NCI-H1092 treated with DMSO at 0.1 percent for 48 hours (cell line): Measurements from ENCODE around the gene BRF1.

Experiments
- DNase-seq: peaks from one replicate; lab custom pipeline; 2025; lab: John Stamatoyannopoulos, UW

Gene BRF1

GRCh38 chr14:105193916-105194782 is 106.7 kb downstream of the BRF1 start:
- peak; percentile 80 for DNase-seq

DNA sequence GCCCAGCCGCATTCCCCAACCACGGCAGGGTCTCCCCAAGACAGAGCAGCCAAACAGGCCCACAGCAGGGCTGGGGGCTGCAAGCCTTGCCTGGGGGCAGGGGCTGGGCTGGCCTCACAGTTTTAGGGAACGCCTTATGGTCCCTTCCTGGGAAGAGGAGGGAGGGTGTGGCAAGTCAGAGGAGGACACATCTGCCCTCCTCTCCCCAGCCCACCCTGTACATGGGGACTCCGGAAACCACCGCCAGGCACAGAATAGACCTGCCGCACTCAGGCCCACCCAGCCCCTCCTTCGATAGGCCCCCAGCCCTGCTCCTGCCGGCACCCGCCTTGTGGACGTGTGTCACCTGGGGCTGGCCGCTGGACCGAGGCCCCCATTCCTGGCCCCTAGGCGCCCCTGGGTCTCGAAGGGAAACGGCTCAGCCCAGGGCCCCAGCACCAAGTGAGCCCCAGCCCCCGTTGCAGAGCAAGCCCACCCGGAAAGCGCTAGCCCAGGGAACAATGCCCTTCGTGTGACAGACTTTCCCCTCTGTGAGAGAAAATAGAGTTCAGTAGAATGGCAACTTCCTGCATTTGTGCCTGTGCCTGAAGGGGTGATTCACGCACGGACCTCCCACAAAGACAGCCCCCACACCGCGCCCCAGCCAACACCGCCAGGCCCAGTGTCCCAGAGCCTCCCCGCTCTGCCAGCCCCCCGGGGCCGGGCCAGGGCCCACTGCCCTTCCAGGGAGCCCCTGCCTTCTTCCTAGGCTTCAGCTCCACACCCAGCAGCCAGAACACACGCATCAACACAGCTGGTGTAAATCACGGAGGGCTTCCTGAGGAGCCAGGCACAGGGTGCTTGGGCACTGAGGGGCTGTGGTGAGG is 107.7 kb downstream of the BRF1 start:
- DNase-seq: no peak

GRCh38 chr14:105187935-105188524 is 112.8 kb downstream of the BRF1 start:
- no peak for DNase-seq

- DNase-seq: no peak
Measured at GRCh38 chr14:105187116-105187515, 113.7 kb downstream of the BRF1 start.

DNA sequence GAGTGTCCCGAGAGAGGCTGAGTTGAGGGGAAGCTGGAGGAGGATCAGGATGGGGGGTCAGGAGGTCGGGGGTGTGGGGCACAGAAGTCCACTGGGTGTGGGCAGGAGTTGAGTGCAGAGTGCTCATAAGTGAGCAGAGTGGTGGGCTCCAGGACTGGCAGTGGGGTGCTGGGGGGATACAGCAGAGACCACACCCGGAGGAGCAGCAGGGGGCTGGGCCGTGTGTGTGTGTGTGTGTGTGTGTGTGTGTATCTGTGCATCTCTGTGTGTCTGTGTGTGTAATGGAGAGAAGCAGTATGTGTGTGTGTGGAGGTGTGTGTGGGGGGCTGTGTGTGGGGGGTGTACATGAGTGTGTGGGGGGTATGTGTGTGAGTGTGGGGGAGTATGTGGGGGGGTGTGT is 114.8 kb downstream of the BRF1 start:
- DNase-seq: no peak

DNA sequence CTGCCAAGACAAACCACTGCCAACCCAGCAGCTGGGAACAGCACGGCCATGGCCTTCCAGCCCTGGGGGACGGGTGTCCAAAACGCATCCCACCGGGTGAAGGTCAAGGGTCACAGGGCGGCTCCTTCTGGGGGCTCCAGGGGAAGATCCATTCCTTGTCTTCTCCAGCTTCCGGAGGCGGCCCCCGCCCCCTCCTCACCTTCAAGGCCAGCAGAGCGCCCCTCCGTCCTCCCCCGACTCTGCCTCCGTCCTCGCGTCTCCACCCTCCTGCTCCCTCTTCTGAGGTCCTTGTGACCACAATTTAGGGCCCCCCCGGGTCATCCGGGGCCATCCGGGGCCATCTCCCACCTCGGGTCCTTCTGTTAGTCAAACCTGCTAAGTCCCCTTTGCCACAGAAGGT is 115.8 kb downstream of the BRF1 start:
- DNase-seq: no peak

GRCh38 chr14:105184461-105184860 is 116.3 kb downstream of the BRF1 start:
- DNase-seq: peak; percentile 30

DNA sequence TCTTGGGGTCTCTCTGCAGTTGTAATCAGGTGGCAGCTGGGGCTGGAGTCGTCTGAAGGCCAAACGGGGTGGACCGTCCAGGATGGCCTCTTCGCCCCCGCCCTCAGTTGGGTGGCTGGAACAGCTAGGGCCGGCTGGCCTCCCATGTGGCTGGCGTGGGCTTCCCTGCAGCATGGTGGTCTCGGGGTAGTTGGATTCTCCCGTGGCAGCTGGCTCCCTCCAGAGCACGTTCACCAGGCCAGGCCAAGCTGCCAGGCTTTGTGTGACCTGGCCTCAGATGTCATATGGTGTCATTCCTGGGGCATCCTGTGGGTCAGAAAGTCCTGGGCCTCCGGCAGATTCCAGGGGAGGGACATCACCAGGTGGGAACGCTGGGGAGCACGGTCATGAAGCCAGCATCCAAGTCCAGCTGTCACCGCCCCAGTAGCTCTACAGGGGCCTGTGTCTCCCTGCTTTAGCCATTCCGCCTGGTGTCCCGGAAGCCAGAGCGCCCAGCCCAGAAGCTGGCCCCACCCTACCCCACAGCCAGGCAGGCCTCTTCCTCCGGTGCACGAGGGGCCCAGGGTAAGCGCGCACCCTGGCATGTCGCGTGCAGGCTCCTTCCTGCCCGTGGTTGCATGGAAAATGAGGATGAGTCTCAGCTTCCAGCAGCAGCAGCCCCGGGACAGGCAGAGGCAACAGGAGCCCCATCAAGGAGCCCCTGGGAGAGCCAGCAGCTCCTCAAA is 118.3 kb downstream of the BRF1 start:
- DNase-seq: no peak

- no peak for DNase-seq
Measured at GRCh38 chr14:105181549-105182295, 119.1 kb downstream of the BRF1 start.

DNA sequence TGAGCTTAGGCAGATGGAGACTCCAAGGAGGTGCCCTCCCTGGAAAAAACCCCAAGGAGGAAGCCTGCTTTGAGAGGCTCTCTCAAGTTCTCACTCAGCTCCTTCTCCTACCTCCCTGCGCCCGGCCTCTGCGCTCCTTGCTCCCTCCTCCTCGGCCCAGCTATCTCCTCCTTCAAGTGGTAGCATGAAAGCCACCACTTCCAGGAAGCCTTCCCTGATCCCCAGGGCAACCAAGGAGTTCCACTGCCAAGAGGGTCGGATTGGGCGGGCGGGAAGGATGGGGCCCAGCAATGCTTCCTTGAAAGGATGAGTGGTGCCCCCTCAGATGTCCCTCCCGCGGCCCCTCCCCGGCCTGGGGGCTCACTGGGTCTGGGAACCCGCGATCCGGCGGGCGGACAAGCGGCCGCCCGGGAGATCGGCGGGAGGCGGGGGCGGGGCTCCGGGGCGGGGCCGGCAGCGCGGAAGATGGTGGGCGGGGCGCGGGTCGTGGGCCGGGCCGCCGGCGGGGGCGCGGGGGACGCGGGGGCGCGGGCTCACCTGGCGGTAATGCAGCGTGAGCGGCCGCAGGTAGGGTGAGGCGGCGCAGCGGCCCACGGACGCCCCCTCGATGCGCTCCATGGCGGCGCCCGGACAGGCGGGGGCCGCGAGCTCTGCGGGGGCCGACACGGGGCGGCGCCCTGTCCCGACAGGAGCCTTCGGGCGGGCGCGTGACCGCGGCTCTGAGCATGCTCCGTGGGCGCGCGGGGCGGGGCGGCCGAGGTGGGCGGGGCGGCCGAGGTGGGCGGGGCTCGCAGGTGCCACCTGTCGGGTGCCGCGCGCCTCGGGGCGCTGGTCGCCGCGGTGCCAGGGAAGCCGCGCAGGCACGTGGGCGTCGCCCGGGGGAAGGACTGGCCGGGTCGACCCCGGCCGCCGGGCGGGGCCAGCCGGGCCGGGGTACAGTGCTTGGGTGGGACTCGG is 119.9 kb downstream of the BRF1 start, which contains the start of gene NUDT14:
Gene NUDT14, minus strand, starts transcription at position 721 of the 957 bp plus-strand sequence. Its CDS starts 103 bp downstream, at position 618.
- DNase-seq: peak; percentile 48

DNA sequence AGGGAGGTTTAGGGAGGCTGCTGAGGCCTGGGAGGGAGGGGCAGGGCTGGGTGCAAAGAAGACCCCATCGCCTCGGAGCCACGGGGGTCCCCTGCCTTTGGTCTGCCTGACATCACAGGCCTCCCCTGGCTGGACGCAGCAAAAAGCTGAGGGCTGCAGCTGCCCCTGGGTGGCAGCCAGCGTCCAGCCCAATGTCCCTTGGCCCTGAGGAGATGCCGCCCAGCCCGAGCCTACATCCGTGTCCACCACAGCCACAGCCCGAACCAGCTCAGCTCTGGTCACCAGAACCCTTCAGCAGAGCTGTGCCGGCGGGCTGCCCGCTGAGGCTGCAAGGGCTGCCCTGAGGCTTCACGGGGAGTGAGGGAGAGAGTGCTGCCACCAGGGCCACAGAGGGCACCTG is 121.6 kb downstream of the BRF1 start:
- no peak for DNase-seq

DNA sequence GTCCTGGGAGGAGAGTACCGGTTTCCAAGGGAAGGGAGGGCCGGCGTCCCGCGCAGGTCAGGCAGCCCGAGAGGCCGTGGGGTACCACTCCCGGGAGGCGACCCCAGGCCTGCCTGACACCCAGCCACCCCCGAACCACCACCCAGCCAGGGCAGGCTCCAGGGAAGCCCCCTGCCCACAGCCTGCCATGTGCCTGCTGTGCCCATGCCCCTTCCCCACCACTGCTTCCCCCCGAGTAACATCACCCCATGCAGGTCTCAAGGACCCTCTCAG is 122.0 kb downstream of the BRF1 start:
- no peak for DNase-seq

DNA sequence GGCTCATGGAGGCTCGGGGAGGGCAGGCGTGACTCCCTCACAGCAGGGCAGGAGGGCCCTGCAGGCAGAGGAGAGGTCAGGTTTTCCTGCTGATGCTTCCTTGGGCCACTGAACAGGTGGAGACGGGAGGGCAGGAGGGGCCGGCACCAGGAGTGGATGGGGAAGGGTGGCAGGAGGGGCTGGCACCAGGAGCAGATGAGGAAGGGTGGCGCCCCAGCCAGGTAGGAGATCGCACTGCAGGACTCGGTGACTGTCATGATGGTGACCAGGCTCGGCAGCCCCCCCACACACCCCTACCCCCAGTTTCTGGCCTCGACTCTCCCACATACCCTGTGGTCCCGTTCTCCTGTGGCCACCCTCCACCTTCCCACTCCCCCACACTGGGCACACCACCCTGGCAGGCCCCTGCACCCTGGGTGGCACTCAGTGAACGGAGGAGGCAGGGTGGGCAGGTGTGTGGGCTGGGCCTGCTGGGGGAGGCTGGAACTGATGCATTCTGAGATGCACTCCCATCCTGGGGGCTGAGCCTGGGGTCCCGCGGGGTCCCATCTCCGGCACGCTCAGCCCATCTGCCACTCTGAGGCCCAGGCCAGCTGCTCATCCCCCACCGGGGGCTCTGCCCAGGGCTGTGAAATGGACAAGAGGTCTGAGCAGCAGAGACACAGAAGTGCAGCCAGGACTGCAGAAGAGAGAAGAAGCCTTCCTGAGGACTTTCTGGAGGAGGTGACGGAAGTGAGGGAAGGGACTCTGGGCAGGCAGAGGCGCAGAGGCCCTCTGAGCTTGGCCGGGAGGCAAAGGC is 122.5 kb downstream of the BRF1 start:
- DNase-seq: no peak

GRCh38 chr14:105177082-105177481 is 123.7 kb downstream of the BRF1 start:
- no peak for DNase-seq

GRCh38 chr14:105176513-105176912 is 124.3 kb downstream of the BRF1 start:
- DNase-seq: no peak

- DNase-seq: no peak
Measured at GRCh38 chr14:105173901-105174894, 126.6 kb downstream of the BRF1 start.

DNA sequence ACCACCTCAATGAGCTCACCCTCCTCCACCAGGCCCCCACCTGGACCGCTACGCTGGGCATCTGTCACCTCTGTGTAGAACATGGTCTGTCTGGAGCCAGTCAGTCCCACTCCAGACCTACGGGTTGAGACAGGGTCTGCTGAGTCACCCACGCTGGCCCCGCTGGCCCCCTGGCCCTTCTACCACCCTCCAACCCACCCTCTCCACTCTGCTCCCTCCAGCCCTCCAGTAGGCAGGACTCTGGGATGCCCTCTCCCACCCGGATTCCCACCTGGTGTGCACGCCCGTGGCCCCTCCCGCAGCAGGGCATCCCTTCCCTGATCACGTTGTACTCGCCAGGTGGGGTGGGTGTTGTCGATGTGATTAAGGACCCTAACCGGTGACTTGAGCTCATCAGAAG is 127.7 kb downstream of the BRF1 start:
- no peak for DNase-seq

- DNase-seq: no peak
Measured at GRCh38 chr14:105172476-105172875, 128.3 kb downstream of the BRF1 start.
